ENCODE measurements around the gene ZNF561. TPM values are rescaled to one million over a fixed set of nuclear protein-coding genes. Genes with fewer than 3 reads are reported as not detected.

Gene ZNF561
- total and polyA plus RNA-seq, 9 of the 15 experiments (the other 6 are each of a cell fraction or from before 2014, with no cell fraction given): 13.9 to 34.9 (median 23.6) TPM

- TF ChIP-seq CREB5 (CRISPR knock-in tag; IDR thresholded peaks at IDR 0.05) (no peak), LEF1 (IDR thresholded peaks at IDR 0.05) (0 out of 2 replicates have a peak, but pooled peaks have one; percentile 27), POLR2AphosphoS5 (IDR thresholded peaks at IDR 0.05; ENCODE audit: control insufficient read depth, insufficient read depth, low read depth, low read length) (no peak; the same call in 1 of the 2 replicates), SMAD4 (CRISPR knock-in tag; conservative IDR thresholded peaks at IDR 0.05) (no peak), PPARD (CRISPR knock-in tag; IDR thresholded peaks at IDR 0.05) (no peak), ZC3H11A (IDR thresholded peaks at IDR 0.05; ENCODE audit: low read depth, low read length) (no peak), TBP (optimal IDR thresholded peaks at IDR 0.05; ENCODE audit: low read depth, low read length) (no peak), ZBTB1 (CRISPR knock-in tag; IDR thresholded peaks at IDR 0.05; ENCODE audit: borderline replicate concordance, low read depth) (no peak), ZNF717 (CRISPR knock-in tag; IDR thresholded peaks at IDR 0.05) (no peak), SNIP1 (IDR thresholded peaks at IDR 0.05; ENCODE audit: low read depth) (no peak), EZH2 (IDR thresholded peaks at IDR 0.05; ENCODE audit: borderline replicate concordance, low read depth, low read length) (no peak), KDM1A (IDR thresholded peaks at IDR 0.05) (no peak), OTX1 (CRISPR knock-in tag; IDR thresholded peaks at IDR 0.05) (no peak), REST (IDR thresholded peaks at IDR 0.05; ENCODE audit: borderline replicate concordance) (peak; percentile 18; the same call in 1 of the 2 replicates), REST (CRISPR knock-in tag; IDR thresholded peaks at IDR 0.05; ENCODE audit: low read depth) (no peak), ZBTB17 (CRISPR knock-in tag; IDR thresholded peaks at IDR 0.05) (no peak), NCOR1 (IDR thresholded peaks at IDR 0.05) (no peak)
Observed at GRCh38 chr19:9565900-9566705, 54.9 kb downstream of the ZNF561 start (continued).

All from K562 (cell line).